Natural killer cell treated with Interleukin-12 subunit alpha and Interleukin-12 subunit beta and Interleukin-15 and Interleukin-18, amount 100 ng/mL, for 72 hours (primary cell): ENCODE results near the gene KIAA1671. TPM values are rescaled to one million over a fixed set of nuclear protein-coding genes. Genes with fewer than 3 reads are reported as not detected.

ENCODE experiments used
- ATAC-seq, 2 donors: fragments of 150-1000 bp; cut with Tn5 transposase in 1 of 2; sonication (Bioruptor Pico), chemical (Tn5 transposase) in 1 of 2; 2 replicates each; pipeline ENCODE4 v1.10.0; 2021
- DNase-seq: peaks from one replicate; pipeline ENCODE4 v3.0.0; 2022; ENCODE audit warnings: low spot score
- H3K27ac Mint-ChIP-seq, 2 donors: 1 replicate in 1 of 2; 2 replicates in 1 of 2; pipeline ENCODE4 v1.8.0; 2022; ENCODE audit warnings: mixed read lengths in 2 of 2, mild to moderate bottlenecking in 1 of 2, moderate library complexity in 1 of 2
- H3K27me3 Mint-ChIP-seq, 2 donors: 1 replicate in 1 of 2; 2 replicates in 1 of 2; pipeline ENCODE4 v1.8.0; 2022; ENCODE audit warnings: mixed read lengths in 2 of 2
- H3K36me3 Mint-ChIP-seq: one replicate; pipeline ENCODE4 v1.8.0; 2022; ENCODE audit warnings: mixed read lengths
- H3K4me1 Mint-ChIP-seq, 2 donors: 1 replicate in 1 of 2; 2 replicates in 1 of 2; pipeline ENCODE4 v1.8.0; 2022; ENCODE audit warnings: low read depth in 2 of 2, mixed read lengths in 2 of 2, mild to moderate bottlenecking in 1 of 2
- H3K4me3 Mint-ChIP-seq: one replicate; pipeline ENCODE4 v1.8.0; 2022; ENCODE audit warnings: mixed read lengths
- H3K9me3 Mint-ChIP-seq: 2 replicates; pipeline ENCODE4 v1.8.0; 2022; ENCODE audit warnings: mixed read lengths
- total RNA-seq, 2 donors: library from RNA; stranded (reverse); gene quantifications; one replicate each; pipeline ENCODE4 v1.2.3, GENCODE V29; 2022

Gene KIAA1671
- total RNA-seq, 2 donors from 2014 or later, result 11.7 to 21.3 TPM

DNA sequence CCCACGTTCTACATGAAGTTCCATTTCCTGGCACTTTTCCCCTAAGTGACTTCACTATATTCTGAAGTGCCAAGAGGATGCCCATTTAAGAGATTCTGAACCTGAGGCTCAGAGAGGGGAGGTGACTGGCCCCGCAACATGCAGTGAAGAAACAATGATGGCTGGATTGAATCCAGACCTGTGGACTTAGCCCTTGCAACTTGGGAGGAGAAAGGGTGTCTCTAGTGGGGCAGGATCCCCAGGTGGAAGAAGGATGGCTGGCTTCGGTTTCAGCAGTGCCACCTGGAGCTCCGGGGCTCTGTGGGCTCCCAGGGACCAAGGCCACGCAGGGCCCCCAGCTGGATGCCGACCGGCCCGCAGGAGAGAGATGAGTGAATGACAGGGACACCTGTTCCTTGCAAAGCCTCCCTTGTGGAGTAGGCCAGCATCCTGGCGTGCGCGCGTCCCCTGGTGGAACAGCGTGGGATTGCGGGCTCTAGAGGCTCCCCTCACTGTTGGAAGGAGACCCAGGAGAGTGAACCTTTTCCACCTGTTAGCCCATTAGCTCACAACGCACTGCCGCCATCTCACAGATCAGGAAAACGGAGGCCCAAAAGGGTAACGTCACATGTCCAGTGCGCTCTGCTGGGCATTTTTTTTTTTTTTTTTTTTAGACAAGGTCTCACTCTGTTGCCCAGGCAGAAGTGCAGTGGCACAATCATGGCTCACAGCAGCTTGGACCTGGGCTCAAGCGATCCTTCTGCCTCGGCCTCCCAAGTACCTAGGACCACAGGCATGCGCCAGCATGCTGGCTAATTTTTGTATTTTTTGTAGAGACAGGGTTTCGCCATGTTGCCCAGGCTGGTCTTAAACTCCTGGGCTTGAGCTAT is 104.7 kb downstream of the KIAA1671 start:
- Mint-ChIP-seq H3K4me1 (peaks cover 38 to 45% of the 10 kb centered on the region in 2 donors), H3K27me3 (no peaks in the 10 kb centered on the region), H3K27ac (peak overlapping the region; percentile 27 to 74), H3K4me3 (no peak overlapping the region), H3K36me3 (no peaks in the 10 kb centered on the region), H3K9me3 (no peaks in the 10 kb centered on the region)
- ATAC-seq (peak; percentile 43 to 72), DNase-seq (peak; percentile 81)

DNA sequence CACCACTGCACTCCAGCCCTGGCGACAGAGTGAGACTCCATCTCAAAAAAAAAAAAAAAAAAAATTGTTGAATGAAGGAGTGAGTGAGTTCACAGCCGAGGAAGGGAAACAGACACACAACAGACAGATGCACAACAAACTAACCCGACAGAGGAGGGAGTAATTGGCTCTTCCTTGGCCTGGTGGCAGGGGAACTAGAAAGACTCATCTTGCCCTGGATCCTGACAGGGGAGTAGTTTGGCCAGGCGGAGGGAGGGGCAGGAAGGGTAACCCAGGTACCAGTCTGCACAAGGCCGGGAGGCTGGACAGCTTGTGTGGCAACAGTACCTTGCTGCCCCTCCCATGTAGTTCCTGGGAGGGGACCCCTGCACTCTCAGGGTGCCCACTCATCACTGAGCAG is 106.9 kb downstream of the KIAA1671 start:
- H3K4me3 Mint-ChIP-seq, result no peak overlapping the region
- H3K27ac Mint-ChIP-seq, result peak overlapping the region in 1 of 2 donors; percentile 35
- H3K9me3 Mint-ChIP-seq, result no peaks in the 10 kb centered on the region
- no peaks in the 10 kb centered on the region for H3K27me3 Mint-ChIP-seq
- DNase-seq (no peak), ATAC-seq (no peak)
- H3K4me1 Mint-ChIP-seq, result peaks cover 37 to 52% of the 10 kb centered on the region in 2 donors
- no peaks in the 10 kb centered on the region for H3K36me3 Mint-ChIP-seq

DNA sequence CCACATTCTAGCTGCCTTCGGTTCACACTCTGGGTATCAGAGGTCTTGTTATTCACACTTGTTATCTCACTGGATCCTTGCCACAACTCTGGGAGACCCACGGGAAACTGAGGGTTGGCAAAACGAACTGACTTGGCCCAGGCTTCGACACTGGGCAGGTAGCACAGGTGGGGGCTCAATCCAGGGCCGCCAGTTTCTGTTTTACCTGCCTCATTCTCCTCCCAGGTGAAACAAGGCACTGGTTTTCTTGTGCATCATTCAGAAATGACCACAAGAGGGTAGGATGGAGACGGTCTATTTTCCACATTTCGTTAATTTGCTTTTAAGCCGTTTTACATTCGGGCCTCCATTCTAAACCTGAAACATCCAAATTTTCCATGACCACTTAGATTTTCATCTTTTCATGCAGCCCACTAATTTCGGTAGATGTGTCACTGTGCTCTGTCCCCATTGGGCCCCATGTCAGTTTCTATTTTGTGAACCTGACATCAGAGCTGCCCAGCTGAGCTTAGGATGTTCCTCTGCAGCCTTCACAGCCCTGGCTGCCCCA is 108.1 kb downstream of the KIAA1671 start:
- no peaks in the 10 kb centered on the region for H3K9me3 Mint-ChIP-seq
- no peaks in the 10 kb centered on the region for H3K36me3 Mint-ChIP-seq
- peak overlapping the region; percentile 56 to 93 for H3K27ac Mint-ChIP-seq
- H3K4me1 Mint-ChIP-seq, result peaks cover 33 to 50% of the 10 kb centered on the region in 2 donors
- DNase-seq (no peak), ATAC-seq (peak in 1 of 2 donors; percentile 70)
- no peaks in the 10 kb centered on the region for H3K27me3 Mint-ChIP-seq
- H3K4me3 Mint-ChIP-seq, result peak overlapping the region; percentile 27

DNA sequence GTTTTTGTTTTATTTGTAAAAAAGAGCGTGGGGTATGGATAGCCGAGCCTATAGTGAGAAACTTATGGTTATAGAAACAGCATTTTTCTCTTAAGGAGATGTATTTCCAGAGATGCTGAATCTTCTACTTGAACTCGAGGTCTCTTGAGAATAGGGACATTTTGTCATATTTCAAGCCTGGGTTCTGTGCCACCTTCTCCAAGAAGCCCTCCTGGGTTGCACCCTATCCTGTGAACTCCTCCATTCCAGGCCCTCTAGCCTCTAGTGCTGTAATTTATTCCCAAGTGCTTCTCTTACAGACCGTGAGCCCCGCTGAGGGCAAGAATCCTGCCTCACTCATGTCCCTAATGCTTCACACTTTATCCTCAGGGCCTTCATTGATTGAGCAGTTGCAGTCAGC is 108.6 kb downstream of the KIAA1671 start:
- Mint-ChIP-seq H3K27ac (peak overlapping the region; percentile 56 to 93), H3K36me3 (no peaks in the 10 kb centered on the region), H3K27me3 (no peaks in the 10 kb centered on the region), H3K9me3 (no peaks in the 10 kb centered on the region), H3K4me3 (peak overlapping the region; percentile 27), H3K4me1 (peaks cover 33 to 50% of the 10 kb centered on the region in 2 donors)
- no peak for DNase-seq
- ATAC-seq, result no peak

DNA sequence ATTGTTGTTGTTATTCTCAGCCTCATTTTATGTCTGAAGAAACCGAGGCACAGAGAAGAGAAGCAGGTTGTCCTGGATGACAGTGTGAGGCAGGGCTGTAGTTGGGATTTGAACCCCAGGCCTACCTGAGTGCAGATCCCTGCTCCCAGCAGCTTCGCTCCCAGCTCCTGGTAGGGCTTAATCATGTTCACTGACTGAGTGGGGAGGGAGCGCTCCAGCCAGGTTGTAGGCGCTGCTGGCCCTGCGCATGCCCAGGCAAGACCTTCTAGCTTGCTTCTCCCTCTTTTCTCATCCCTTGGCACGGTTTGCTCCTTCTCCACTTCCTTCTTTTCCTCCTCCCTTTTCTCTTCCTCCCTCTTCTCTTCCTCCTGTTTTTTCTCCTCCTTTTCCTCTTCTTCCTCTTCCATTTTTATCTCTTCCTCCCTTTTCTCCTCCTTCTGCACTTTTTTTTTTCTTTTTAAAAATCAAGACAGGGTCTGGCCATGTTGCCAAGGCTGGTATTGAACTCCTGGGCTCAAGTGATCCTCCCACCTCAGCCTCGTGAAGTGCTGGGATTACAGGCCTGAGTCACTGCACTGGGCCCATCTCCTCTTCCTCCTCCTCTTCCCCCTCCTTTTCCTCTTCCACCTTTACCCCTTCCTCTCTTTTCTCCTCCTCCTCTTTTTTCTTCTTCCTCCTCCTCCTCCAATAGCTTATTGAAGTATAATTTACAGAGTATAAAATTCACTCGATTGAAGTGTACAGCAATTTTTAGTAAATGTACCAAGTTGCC is 109.3 kb downstream of the KIAA1671 start:
- ATAC-seq, result no peak

DNA sequence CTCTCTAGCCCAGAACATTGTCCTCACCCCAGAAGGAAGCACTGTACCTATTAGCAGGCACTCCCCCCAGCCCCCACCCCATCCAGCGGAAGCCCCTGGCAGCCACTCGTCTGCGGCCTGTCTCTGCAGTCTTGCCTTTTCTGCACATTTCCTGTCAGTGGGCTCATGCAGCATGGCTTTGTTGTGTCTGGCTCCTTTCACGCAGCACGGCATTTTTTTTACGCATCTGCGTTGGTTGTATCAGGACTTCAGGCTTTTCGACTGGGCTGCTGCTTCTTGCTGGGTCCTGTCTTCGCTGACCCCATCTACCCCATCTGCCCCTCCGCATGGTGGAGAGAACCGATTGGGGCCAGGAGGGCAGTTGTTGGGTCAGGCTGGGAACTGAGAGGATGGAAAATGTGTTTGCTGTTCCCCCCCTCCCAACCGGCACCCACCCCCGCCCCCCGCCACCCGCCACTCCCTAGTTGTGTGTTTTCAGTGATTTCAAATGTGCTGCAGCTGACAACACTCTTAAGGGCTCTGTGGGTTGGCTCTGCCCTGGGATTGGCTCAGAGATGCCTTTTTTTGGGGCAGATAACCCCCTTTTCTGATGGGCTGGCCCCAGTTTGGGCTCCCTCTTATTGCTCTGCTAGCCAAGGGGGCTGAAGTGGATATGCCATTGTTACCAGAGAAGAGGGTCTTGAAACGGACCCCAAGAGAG is 110.0 kb downstream of the KIAA1671 start:
- DNase-seq (no peak), ATAC-seq (peak; percentile 77 to 84)
- H3K9me3 Mint-ChIP-seq, result no peaks in the 10 kb centered on the region
- peaks cover 33 to 48% of the 10 kb centered on the region in 2 donors for H3K4me1 Mint-ChIP-seq
- no peaks in the 10 kb centered on the region for H3K36me3 Mint-ChIP-seq
- H3K4me3 Mint-ChIP-seq, result peak overlapping the region; percentile 56
- peak overlapping the region; percentile 56 to 93 for H3K27ac Mint-ChIP-seq
- no peaks in the 10 kb centered on the region for H3K27me3 Mint-ChIP-seq

More for the DNA sequence above, 109.3 kb downstream of the KIAA1671 start:
- Mint-ChIP-seq H3K36me3 (no peaks in the 10 kb centered on the region), H3K27ac (peak overlapping the region; percentile 56 to 93), H3K4me3 (peak overlapping the region; percentile 56), H3K27me3 (no peaks in the 10 kb centered on the region), H3K4me1 (peaks cover 35 to 49% of the 10 kb centered on the region in 2 donors), H3K9me3 (no peaks in the 10 kb centered on the region)
- DNase-seq, result no peak

DNA sequence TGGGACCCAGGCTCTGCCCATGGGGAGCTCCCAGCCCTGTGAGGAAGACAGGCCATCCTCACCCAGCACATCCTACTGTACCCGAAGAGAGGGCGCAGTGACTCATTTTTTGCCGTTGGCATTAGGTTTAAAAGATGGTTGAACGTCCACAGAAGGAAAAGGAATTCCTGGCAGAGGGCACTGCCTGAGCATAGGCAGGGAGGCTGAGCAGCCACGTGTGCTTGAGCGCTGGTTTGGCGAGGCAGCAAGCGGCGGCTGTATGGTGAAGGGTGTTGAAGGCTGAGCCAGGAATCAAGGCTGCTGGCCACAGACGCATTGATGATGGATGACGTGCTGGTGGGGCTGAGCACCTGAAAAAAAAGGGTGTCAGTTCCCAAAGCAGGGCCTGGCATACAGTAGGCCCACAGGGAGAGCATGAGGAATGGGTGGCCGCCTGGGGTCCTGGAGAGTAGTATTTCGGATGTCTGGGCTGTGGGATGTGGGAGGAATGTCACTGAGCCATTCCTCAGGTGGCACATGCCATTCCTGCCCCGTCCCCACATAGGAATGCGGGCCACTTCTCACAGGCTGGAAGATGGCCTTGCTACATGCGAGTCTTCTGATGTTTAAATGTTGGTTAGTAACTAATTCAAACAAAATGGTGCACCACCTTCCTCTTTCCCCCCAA is 112.5 kb downstream of the KIAA1671 start:
- no peak for DNase-seq
- H3K4me1 Mint-ChIP-seq, result peaks cover 53 to 70% of the 10 kb centered on the region in 2 donors
- no peaks in the 10 kb centered on the region for H3K36me3 Mint-ChIP-seq
- H3K27ac Mint-ChIP-seq, result peak overlapping the region; percentile 62 to 93
- H3K27me3 Mint-ChIP-seq, result no peaks in the 10 kb centered on the region
- no peaks in the 10 kb centered on the region for H3K9me3 Mint-ChIP-seq
- ATAC-seq, result no peak
- peak overlapping the region; percentile 32 for H3K4me3 Mint-ChIP-seq

DNA sequence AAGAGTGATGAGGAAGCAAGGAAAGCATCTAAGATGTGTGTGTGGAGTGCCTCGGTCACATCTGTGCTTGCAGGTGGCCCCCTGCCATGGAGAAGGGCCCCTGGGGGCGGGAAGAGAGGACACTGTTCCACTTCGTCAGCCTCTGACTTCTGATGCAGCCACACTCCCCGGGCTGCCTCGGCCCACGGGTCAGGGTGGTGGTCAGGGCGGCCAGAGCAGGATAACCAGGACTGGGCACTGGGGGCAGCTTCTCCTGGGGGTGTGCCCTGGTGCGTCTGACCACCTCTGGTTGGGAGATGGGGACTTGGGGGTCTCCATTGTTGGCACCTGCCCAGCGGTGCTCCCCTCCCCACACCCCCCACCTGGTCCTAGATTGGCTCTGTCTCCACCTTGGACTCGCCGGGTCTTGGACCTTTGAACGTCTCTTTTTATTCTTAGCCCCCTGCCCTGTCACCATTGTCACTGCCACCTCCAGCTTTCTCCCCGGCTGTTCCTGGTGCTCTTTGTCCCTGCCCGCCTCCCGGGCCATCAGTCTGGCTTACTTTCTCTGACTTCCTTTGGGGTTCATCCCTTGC is 114.4 kb downstream of the KIAA1671 start:
- H3K4me3 Mint-ChIP-seq, result peak overlapping the region; percentile 95
- ATAC-seq, result no peak
- H3K4me1 Mint-ChIP-seq, result peaks cover 65 to 71% of the 10 kb centered on the region in 2 donors
- peak overlapping the region; percentile 96 to 99 for H3K27ac Mint-ChIP-seq
- H3K9me3 Mint-ChIP-seq, result no peaks in the 10 kb centered on the region
- H3K36me3 Mint-ChIP-seq, result no peaks in the 10 kb centered on the region
- H3K27me3 Mint-ChIP-seq, result no peaks in the 10 kb centered on the region
- DNase-seq, result no peak

DNA sequence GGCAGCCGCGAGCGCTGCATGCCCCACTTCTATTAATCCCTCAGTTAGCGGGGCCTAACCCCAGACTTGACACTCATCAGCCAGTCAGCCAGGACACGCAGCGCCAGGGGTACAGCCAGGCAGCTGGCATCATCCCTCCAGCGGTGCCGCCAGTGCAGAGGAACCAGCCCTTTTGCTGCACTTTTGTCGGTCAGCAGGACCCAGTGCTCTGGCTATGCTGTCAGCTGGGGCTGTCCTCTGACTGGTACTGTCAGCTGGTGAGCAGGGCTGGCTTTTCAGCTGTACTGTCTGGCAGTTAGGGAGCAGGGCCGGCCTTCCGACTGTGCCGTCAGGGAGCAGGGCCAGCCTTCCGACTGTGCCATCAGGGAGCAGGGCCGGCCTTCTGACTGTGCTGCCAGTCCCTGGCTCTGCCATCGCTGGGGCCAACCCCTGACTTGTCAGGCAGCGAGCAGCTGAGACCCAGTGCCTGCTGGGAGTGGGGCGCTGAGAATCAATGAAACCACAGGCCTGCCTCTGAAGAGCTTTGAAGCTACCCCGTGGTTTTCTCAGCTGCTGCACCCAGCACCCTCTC is 115.4 kb downstream of the KIAA1671 start:
- Mint-ChIP-seq H3K27ac (peak overlapping the region; percentile 96 to 99), H3K4me1 (peaks cover 69 to 75% of the 10 kb centered on the region in 2 donors), H3K9me3 (no peaks in the 10 kb centered on the region), H3K27me3 (no peaks in the 10 kb centered on the region), H3K36me3 (no peaks in the 10 kb centered on the region), H3K4me3 (peak overlapping the region; percentile 95)
- DNase-seq (peak; percentile 77), ATAC-seq (peak; percentile 83 to 88)

DNA sequence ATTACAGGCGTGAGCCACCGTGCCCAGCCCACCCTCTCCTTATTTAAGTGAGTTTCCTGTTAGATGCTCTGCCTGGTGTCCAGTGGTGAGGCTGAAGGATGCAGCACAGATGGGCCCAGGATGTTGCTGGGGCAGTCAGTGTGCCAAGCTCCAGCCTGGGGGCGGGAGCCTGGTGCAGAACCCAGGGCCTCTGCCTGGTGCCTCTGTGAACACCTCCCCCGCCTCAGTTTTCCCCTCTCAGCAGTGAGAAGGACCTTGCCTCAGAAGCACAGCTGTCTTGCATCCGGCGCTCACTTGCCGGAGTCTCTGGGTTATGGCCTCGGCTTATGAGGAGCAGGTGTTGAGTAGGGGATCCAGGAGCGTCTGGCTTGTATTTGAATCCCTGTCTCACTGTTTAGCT is 116.2 kb downstream of the KIAA1671 start:
- H3K36me3 Mint-ChIP-seq, result no peaks in the 10 kb centered on the region
- H3K27me3 Mint-ChIP-seq, result no peaks in the 10 kb centered on the region
- ATAC-seq (peak in 1 of 2 donors; percentile 17), DNase-seq (no peak)
- peak overlapping the region; percentile 96 to 99 for H3K27ac Mint-ChIP-seq
- no peaks in the 10 kb centered on the region for H3K9me3 Mint-ChIP-seq
- H3K4me3 Mint-ChIP-seq, result peak overlapping the region; percentile 95
- H3K4me1 Mint-ChIP-seq, result peaks cover 69 to 77% of the 10 kb centered on the region in 2 donors

DNA sequence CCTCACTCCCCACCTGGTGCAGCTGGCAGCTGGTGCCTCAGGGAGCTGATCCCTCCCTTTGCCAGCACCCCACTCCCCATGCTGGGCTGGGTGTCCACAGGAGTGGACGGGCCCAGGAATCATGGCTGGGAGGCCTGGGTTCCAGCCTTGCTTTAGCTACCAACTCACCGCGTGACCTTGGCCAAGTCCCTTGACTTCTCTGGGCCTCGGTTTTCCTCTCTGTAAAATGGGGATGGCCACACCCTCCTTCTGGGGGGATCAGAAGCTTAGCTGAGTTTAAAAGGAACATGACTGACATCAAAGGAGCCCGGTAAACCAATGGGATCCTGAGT is 116.9 kb downstream of the KIAA1671 start:
- Mint-ChIP-seq H3K4me1 (peaks cover 74 to 75% of the 10 kb centered on the region in 2 donors), H3K9me3 (no peaks in the 10 kb centered on the region), H3K36me3 (no peaks in the 10 kb centered on the region), H3K27me3 (no peaks in the 10 kb centered on the region), H3K27ac (peak overlapping the region; percentile 96 to 99), H3K4me3 (peak overlapping the region; percentile 95)
- no peak for DNase-seq
- ATAC-seq, result no peak

DNA sequence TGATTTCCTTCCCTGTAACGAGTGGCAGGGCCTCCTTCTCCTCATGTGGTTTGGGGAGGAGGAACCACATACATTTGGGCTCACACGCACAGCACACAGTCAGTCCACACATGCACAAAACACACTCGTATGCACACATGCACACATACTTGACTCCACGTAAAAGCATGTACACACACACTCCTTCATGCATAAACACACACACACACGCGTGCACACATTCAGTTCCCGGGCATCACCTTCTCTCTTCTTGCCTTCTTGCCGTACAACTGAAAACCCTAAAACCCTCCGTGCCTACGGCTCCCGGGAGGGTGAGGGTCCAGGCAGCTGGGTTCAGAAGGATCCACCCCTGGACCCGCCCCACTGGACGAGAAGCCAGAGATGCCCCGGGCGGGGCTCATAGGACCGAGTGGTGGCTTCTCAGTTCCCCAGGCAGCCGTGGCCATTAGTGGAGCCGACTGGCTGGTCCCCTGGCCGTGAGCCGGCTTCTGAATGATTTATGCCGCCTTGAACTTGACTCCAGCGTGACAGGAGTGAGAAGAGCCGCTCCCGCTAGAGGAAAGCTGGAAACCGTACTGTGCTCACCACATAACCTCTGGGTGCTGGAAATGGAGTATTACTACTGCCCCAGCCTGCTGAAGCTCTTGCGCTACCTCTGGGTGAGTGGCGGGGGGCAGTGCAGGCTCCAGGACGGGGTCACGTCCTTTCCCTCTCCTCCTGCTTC is 117.4 kb downstream of the KIAA1671 start:
- Mint-ChIP-seq H3K27me3 (no peaks in the 10 kb centered on the region), H3K4me1 (peaks cover 75 to 76% of the 10 kb centered on the region in 2 donors), H3K4me3 (peak overlapping the region; percentile 95), H3K27ac (peak overlapping the region; percentile 96 to 99), H3K36me3 (no peaks in the 10 kb centered on the region), H3K9me3 (no peaks in the 10 kb centered on the region)
- ATAC-seq, result peak in 1 of 2 donors; percentile 26
- no peak for DNase-seq
